A549 (cell line): Measurements from ENCODE around the gene MEG3. TPM values are rescaled to one million over a fixed set of nuclear protein-coding genes. Genes with fewer than 3 reads are reported as not detected.

Source experiments
- ATAC-seq, 2 experiments: fragments of 200-7000 bp in 1 of 2; fragments of >200 bp in 1 of 2; cut with Nextera tagmentation in 1 of 2; cut with Tn5 transposase in 1 of 2; 3 replicates each; pipeline versions ENCODE4 v1.8.0 to v1.9.1; 2018 to 2020; ENCODE audit warnings: mild to moderate bottlenecking in 1 of 2, moderate library complexity in 1 of 2
- CTCF ChIA-PET: fragments of 300-600 bp; sonication (Branson Sonifier 250); formaldehyde crosslinking; extraction: SDS; loops from one replicate; lab custom pipeline; 2021; ENCODE audit warnings: antibody characterized with exemption, inconsistent platforms; lab: Yijun Ruan, JAX
- POLR2A ChIA-PET: fragments of 350-600 bp; formaldehyde crosslinking; extraction: SDS; loops from one replicate; lab custom pipeline; 2021; ENCODE audit warnings: antibody characterized with exemption, inconsistent platforms; lab: Yijun Ruan, JAX
- DNase-seq, 2 experiments: peaks; one replicate each; pipeline versions ENCODE4 v3.0.0 to v3.0.0-alpha.2; 2011 to 2016; ENCODE audit warnings: low read depth in 1 of 2, low spot score in 1 of 2
- FAIRE-seq: peaks from 2 replicates; lab custom pipeline; 2011; peaks lifted over from hg19 to GRCh38; lab: Jason Lieb, UNC
- H3K27ac ChIP-seq, 2 experiments: fragments of >200 bp; sonication (Bioruptor Twin); formaldehyde crosslinking; 3 replicates each; pipeline ENCODE4 v1.5.1; 2016 to 2017
- H3K4me1 ChIP-seq: fragments of >200 bp; sonication (Bioruptor Twin); formaldehyde crosslinking; 3 replicates; pipeline ENCODE4 v1.6.1; 2016
- H3K4me2 ChIP-seq: fragments of >200 bp; sonication (Bioruptor Twin); formaldehyde crosslinking; 3 replicates; pipeline ENCODE4 v1.6.1; 2016
- H3K4me3 ChIP-seq: fragments of >200 bp; sonication (Bioruptor Twin); formaldehyde crosslinking; 3 replicates; pipeline ENCODE4 v1.5.1; 2016
- H3K9me3 ChIP-seq: fragments of >200 bp; sonication (Bioruptor Twin); formaldehyde crosslinking; 3 replicates; pipeline ENCODE4 v1.6.1; 2016
- BHLHE40 ChIP-seq: IDR thresholded peaks from 2 replicates; pipeline ENCODE4 v1.6.1; 2012; ENCODE audit warnings: low read depth, low read length, inconsistent platforms
- CBX8 ChIP-seq: fragments of 200-600 bp; sonication (generic); IDR thresholded peaks from 2 replicates; pipeline ENCODE4 v1.6.1; 2016
- CHD2 ChIP-seq: fragments of 150-350 bp; IDR thresholded peaks from 2 replicates; pipeline ENCODE4 v1.6.1; 2014; ENCODE audit warnings: low read length; ENCODE audit not compliant: partially characterized antibody
- EHF ChIP-seq: fragments of 250-450 bp; sonication (Bioruptor Pico); IDR thresholded peaks from 2 replicates; pipeline ENCODE4 v1.5.0; 2020; ENCODE audit warnings: mild to moderate bottlenecking
- EP300 ChIP-seq, 2 experiments: fragments of >200 bp; sonication (Bioruptor Twin); formaldehyde crosslinking; IDR thresholded peaks; 2 replicates in 1 of 2; 3 replicates in 1 of 2; pipeline ENCODE4 v1.6.1; 2016 to 2017
- FOSB ChIP-seq: fragments of 250-450 bp; sonication (Bioruptor Pico); IDR thresholded peaks from 2 replicates; pipeline ENCODE4 v1.5.0; 2020; ENCODE audit warnings: mild to moderate bottlenecking, moderate library complexity
- HEYL ChIP-seq: fragments of 250-450 bp; sonication (Bioruptor Pico); IDR thresholded peaks from 2 replicates; pipeline ENCODE4 v1.8.0; 2021; ENCODE audit warnings: mild to moderate bottlenecking, moderate library complexity
- HOXA7 ChIP-seq: fragments of 250-450 bp; sonication (Bioruptor Pico); IDR thresholded peaks from 2 replicates; pipeline ENCODE4 v1.5.0; 2020; ENCODE audit warnings: mild to moderate bottlenecking, moderate library complexity
- JUNB ChIP-seq: fragments of >200 bp; sonication (Bioruptor Twin); formaldehyde crosslinking; IDR thresholded peaks from 2 replicates; pipeline ENCODE4 v1.6.1; 2016
- KDM1A ChIP-seq: fragments of 200-600 bp; sonication (generic); IDR thresholded peaks from 2 replicates; pipeline ENCODE4 v1.6.1; 2016; ENCODE audit warnings: low read depth, mild to moderate bottlenecking
- KDM5A ChIP-seq: fragments of 200-600 bp; sonication (generic); IDR thresholded peaks from 2 replicates; pipeline ENCODE4 v1.6.1; 2016; ENCODE audit warnings: antibody characterized with exemption, mild to moderate bottlenecking
- MAZ ChIP-seq: fragments of 150-350 bp; IDR thresholded peaks from 2 replicates; pipeline ENCODE4 v1.6.1; 2014; ENCODE audit warnings: antibody characterized with exemption, low read depth, low read length, borderline replicate concordance
- MYC ChIP-seq: IDR thresholded peaks from 2 replicates; pipeline ENCODE4 v1.6.1; 2012; ENCODE audit warnings: mild to moderate bottlenecking, inconsistent platforms, low read length, improper control_type of control experiment, borderline replicate concordance
- NPAS2 ChIP-seq: fragments of 250-450 bp; sonication (Bioruptor Pico); IDR thresholded peaks from 2 replicates; pipeline ENCODE4 v1.8.0; 2022; ENCODE audit warnings: mild to moderate bottlenecking, moderate library complexity, borderline replicate concordance
- POLR2AphosphoS2 ChIP-seq: conservative IDR thresholded peaks from 2 replicates; pipeline ENCODE4 v1.6.1; 2012; ENCODE audit warnings: low read length, improper control_type of control experiment, inconsistent platforms
- RAD21 ChIP-seq, 2 experiments: fragments of >200 bp in 1 of 2; sonication (Bioruptor Twin) in 1 of 2; formaldehyde crosslinking in 1 of 2; IDR thresholded peaks in 1 of 2; conservative IDR thresholded peaks in 1 of 2; 2 replicates in 1 of 2; 3 replicates in 1 of 2; pipeline ENCODE4 v1.6.1; 2012 to 2018; ENCODE audit warnings: inconsistent platforms in 1 of 2
- RCOR1 ChIP-seq: fragments of 150-350 bp; IDR thresholded peaks from 2 replicates; pipeline ENCODE4 v1.6.1; 2014; ENCODE audit warnings: antibody characterized with exemption, low read length, low read depth
- REST ChIP-seq: fragments of 200-600 bp; sonication (generic); IDR thresholded peaks from 2 replicates; pipeline ENCODE4 v1.6.1; 2016; ENCODE audit warnings: antibody characterized with exemption, mild to moderate bottlenecking, moderate library complexity
- RNF2 ChIP-seq: fragments of 200-600 bp; sonication (generic); IDR thresholded peaks from 2 replicates; pipeline ENCODE4 v1.6.1; 2016; ENCODE audit warnings: low read depth, mild to moderate bottlenecking, antibody characterized with exemption, moderate library complexity, borderline replicate concordance
- SREBF2 ChIP-seq: fragments of 450-650 bp; IDR thresholded peaks from 2 replicates; pipeline ENCODE4 v1.6.1; 2014; ENCODE audit warnings: mild to moderate bottlenecking, moderate library complexity
- ZC3H11A ChIP-seq: fragments of 450-650 bp; IDR thresholded peaks from 2 replicates; pipeline ENCODE4 v1.6.1; 2014; ENCODE audit warnings: antibody characterized with exemption, mild to moderate bottlenecking
- ZFP36 ChIP-seq: fragments of 450-650 bp; IDR thresholded peaks from 2 replicates; pipeline ENCODE4 v1.6.1; 2014; ENCODE audit warnings: borderline replicate concordance; ENCODE audit not compliant: partially characterized antibody
- ZNF302 ChIP-seq: fragments of 250-450 bp; sonication (Bioruptor Pico); IDR thresholded peaks from 2 replicates; pipeline ENCODE4 v1.9.0; 2021; ENCODE audit warnings: inconsistent platforms, mild to moderate bottlenecking, moderate library complexity
- WGBS: methylation state at CpG from one replicate; pipeline ENCODE4 v1.1.6; 2017; ENCODE audit errors: missing lambda C conversion rate; 5-methylcytosine and 5-hydroxymethylcytosine counted together
- polyA plus RNA-seq, 4 experiments: library from polyadenylated mRNA; depleted of rRNA in 3 of 4; stranded (reverse); fragments of >200 nt; fragmentation: RNase III in 1 of 4; extraction: RNeasy Plus Mini Kit Qiagen cat#74134 plus additional on column Dnase treatment in 1 of 4; gene quantifications; 2 replicates in 3 of 4; 3 replicates in 1 of 4; pipeline ENCODE4 v1.2.3, GENCODE V29; 2011 to 2017
- TF ChIP-seq, protein P1 (sequence below): IDR thresholded peaks from 2 replicates; pipeline ENCODE4 v1.6.1; 2012; ENCODE audit warnings: low read depth, borderline replicate concordance
- TF ChIP-seq, protein P2 (sequence below): fragments of 450-650 bp; IDR thresholded peaks from 2 replicates; pipeline ENCODE4 v1.6.1; 2014; ENCODE audit warnings: antibody characterized with exemption
- TF ChIP-seq, protein P3 (sequence below): fragments of >200 bp; sonication (Bioruptor Twin); formaldehyde crosslinking; IDR thresholded peaks from 3 replicates; pipeline ENCODE4 v1.5.1; 2016
- TF ChIP-seq, protein P4 (sequence below): fragments of >200 bp; sonication (Bioruptor Twin); formaldehyde crosslinking; IDR thresholded peaks from 2 replicates; pipeline ENCODE4 v1.6.1; 2016
- TF ChIP-seq, protein P5 (sequence below): IDR thresholded peaks from 2 replicates; pipeline ENCODE4 v1.6.1; 2012

The MEG3 gene
- polyA plus RNA-seq, 2 of the 4 experiments (the other 2 are of a cell fraction): 27.0 to 56.7 TPM

DNA sequence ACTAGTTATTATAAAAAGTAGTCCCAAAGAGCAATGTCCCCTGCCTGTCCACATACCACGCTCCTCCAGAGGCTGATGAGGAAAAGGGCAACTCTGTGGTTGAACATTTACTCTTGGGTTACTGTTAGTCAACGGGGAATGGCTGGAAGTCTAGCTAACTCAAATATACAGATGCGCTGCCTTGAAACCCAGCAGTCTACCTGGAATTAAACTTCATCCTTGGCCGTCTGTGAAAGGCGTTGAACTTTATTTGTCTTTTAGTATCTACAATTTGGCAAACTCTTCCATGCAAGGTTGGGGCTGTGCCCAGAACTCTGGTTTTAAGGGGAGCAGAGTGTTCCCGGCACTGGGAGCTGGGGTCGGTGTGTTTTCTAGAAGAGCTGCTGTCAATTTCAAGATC is 3.9 kb upstream of the MEG3 start:
- FAIRE-seq (no peak), ATAC-seq (no peak), DNase-seq (no peak)
- no peak overlapping the region for H3K4me3 ChIP-seq
- WGBS: 68% methylated on average over 7 of the region's 7 CpGs
- H3K4me1 ChIP-seq: no peaks in the 10 kb centered on the region
- no peak overlapping the region for H3K4me2 ChIP-seq
- no peak for TF ChIP-seq KDM1A
- TF ChIP-seq HOXA7 (CRISPR knock-in tag): no peak
- TF ChIP-seq EP300 (IDR thresholded peaks at IDR 0.05): no peak
- TF ChIP-seq NPAS2: no peak
- TF ChIP-seq, protein P1, sequence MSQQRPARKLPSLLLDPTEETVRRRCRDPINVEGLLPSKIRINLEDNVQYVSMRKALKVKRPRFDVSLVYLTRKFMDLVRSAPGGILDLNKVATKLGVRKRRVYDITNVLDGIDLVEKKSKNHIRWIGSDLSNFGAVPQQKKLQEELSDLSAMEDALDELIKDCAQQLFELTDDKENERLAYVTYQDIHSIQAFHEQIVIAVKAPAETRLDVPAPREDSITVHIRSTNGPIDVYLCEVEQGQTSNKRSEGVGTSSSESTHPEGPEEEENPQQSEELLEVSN: no peak
- TF ChIP-seq KDM5A: no peak
- no peak for TF ChIP-seq RNF2
- TF ChIP-seq, protein P2, sequence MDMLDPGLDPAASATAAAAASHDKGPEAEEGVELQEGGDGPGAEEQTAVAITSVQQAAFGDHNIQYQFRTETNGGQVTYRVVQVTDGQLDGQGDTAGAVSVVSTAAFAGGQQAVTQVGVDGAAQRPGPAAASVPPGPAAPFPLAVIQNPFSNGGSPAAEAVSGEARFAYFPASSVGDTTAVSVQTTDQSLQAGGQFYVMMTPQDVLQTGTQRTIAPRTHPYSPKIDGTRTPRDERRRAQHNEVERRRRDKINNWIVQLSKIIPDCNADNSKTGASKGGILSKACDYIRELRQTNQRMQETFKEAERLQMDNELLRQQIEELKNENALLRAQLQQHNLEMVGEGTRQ: no peak
- TF ChIP-seq EHF (CRISPR knock-in tag): no peak
- TF ChIP-seq MYC: no peak
- H3K9me3 ChIP-seq: no peaks in the 10 kb centered on the region
- no peak overlapping the region for H3K27ac ChIP-seq
- POLR2A ChIA-PET: no interaction called here
- CTCF ChIA-PET: interaction anchor here (1.0 kb wide), 1 partner anchor 166 kb away, joined by 3 read pairs; no protein-coding TSS in a partner anchor

GRCh38 chr14:100822532-100823296 is 3.2 kb upstream of the MEG3 start:
- POLR2A ChIA-PET: no interaction called here
- H3K9me3 ChIP-seq: no peaks in the 10 kb centered on the region
- WGBS: 84% methylated on average over 9 of the region's 9 CpGs

GRCh38 chr14:100823413-100824080 is 2.4 kb upstream of the MEG3 start:
- DNase-seq (no peak), FAIRE-seq (no peak), ATAC-seq (no peak)
- POLR2A ChIA-PET: no interaction called here
- WGBS: 85% methylated on average over 11 of the region's 11 CpGs
- H3K4me2 ChIP-seq: no peak overlapping the region
- no peak overlapping the region for H3K27ac ChIP-seq
- no peak overlapping the region for H3K4me3 ChIP-seq
- H3K4me1 ChIP-seq: no peaks in the 10 kb centered on the region
- CTCF ChIA-PET: no interaction called here
- peaks cover 5% of the 10 kb centered on the region; the same call in 1 of the 3 replicates for H3K9me3 ChIP-seq
- no peak for TF ChIP-seq ZNF302 (CRISPR knock-in tag)
- TF ChIP-seq FOSB: no peak
- TF ChIP-seq JUNB: no peak
- TF ChIP-seq EP300 (IDR thresholded peaks at IDR 0.05): no peak
- TF ChIP-seq, protein P3, sequence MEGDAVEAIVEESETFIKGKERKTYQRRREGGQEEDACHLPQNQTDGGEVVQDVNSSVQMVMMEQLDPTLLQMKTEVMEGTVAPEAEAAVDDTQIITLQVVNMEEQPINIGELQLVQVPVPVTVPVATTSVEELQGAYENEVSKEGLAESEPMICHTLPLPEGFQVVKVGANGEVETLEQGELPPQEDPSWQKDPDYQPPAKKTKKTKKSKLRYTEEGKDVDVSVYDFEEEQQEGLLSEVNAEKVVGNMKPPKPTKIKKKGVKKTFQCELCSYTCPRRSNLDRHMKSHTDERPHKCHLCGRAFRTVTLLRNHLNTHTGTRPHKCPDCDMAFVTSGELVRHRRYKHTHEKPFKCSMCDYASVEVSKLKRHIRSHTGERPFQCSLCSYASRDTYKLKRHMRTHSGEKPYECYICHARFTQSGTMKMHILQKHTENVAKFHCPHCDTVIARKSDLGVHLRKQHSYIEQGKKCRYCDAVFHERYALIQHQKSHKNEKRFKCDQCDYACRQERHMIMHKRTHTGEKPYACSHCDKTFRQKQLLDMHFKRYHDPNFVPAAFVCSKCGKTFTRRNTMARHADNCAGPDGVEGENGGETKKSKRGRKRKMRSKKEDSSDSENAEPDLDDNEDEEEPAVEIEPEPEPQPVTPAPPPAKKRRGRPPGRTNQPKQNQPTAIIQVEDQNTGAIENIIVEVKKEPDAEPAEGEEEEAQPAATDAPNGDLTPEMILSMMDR: no peak
- TF ChIP-seq EHF (CRISPR knock-in tag): no peak
- no peak for TF ChIP-seq POLR2AphosphoS2
- no peak for TF ChIP-seq MAZ
- no peak for TF ChIP-seq REST
- no peak for TF ChIP-seq HEYL (CRISPR knock-in tag)
- no peak for TF ChIP-seq ZFP36

More at GRCh38 chr14:100822532-100823296, 3.2 kb upstream of the MEG3 start:
- ATAC-seq: no peak
- TF ChIP-seq RCOR1 (no peak), SREBF2 (no peak), CHD2 (no peak), ZC3H11A (no peak), CBX8 (no peak), EHF (CRISPR knock-in tag) (no peak), RAD21 (conservative IDR thresholded peaks at IDR 0.05 in 1 of 2, IDR thresholded peaks at IDR 0.05 in 1 of 2) (no peak), FOSB (no peak), BHLHE40 (no peak)
- TF ChIP-seq, protein P4, sequence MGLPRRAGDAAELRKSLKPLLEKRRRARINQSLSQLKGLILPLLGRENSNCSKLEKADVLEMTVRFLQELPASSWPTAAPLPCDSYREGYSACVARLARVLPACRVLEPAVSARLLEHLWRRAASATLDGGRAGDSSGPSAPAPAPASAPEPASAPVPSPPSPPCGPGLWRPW: no peak
- TF ChIP-seq, protein P5, sequence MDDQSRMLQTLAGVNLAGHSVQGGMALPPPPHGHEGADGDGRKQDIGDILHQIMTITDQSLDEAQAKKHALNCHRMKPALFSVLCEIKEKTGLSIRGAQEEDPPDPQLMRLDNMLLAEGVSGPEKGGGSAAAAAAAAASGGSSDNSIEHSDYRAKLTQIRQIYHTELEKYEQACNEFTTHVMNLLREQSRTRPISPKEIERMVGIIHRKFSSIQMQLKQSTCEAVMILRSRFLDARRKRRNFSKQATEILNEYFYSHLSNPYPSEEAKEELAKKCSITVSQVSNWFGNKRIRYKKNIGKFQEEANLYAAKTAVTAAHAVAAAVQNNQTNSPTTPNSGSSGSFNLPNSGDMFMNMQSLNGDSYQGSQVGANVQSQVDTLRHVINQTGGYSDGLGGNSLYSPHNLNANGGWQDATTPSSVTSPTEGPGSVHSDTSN: no peak
- TF ChIP-seq, all 56 proteins: peak for 0
- H3K4me1 ChIP-seq: no peaks in the 10 kb centered on the region
- DNase-seq: no peak
- FAIRE-seq: no peak
- no peak overlapping the region for H3K4me3 ChIP-seq
- no peak overlapping the region for H3K27ac ChIP-seq
- CTCF ChIA-PET: no interaction called here
- H3K4me2 ChIP-seq: no peak overlapping the region
